Stimulated activated CD4-positive, alpha-beta T cell treated with anti-CD3 and anti-CD28 coated beads, Interleukin-2, amount 100 ng/mL, for 4 hours (primary cell): Measurements from ENCODE around the gene TET3.
"Not testable (repeated sequence)": the region's sequence is repeated elsewhere in the genome, so short reads cannot be mapped to it uniquely, and the experiment has no call there.

Experiments
- DNase-seq: peaks from one replicate; pipeline ENCODE4 v3.0.0-alpha.2; 2020; ENCODE audit warnings: low read depth

Gene TET3

GRCh38 chr2:73984203-73984921, at the start of gene TET3:
TET3 (plus strand) TSS chr2:73984910; CDS start chr2:73986404, 1,494 bp downstream.
- DNase-seq = peak; percentile 61

GRCh38 chr2:73935641-73936040, 49.1 kb upstream of the TET3 start:
- DNase-seq = no peak

- DNase-seq = no peak
These were observed 47.4 kb upstream of the TET3 start for GRCh38 chr2:73937103-73937885.

- DNase-seq = no peak
These were observed 46.8 kb upstream of the TET3 start for GRCh38 chr2:73937899-73938298.

- no peak for DNase-seq
These were observed 45.9 kb upstream of the TET3 start for GRCh38 chr2:73938718-73939352.

GRCh38 chr2:73939419-73939818, 45.3 kb upstream of the TET3 start:
- DNase-seq = no peak

GRCh38 chr2:73940066-73940465, 44.6 kb upstream of the TET3 start:
- DNase-seq = not testable (repeated sequence)

- DNase-seq = no peak
These were observed 42.0 kb upstream of the TET3 start for GRCh38 chr2:73942664-73943063.

GRCh38 chr2:73944714-73945113, 40.0 kb upstream of the TET3 start:
- DNase-seq = no peak

GRCh38 chr2:73946215-73946614, 38.5 kb upstream of the TET3 start:
- DNase-seq = no peak

GRCh38 chr2:73946666-73947065, 38.0 kb upstream of the TET3 start:
- DNase-seq = no peak

- no peak for DNase-seq
These were observed 37.2 kb upstream of the TET3 start for GRCh38 chr2:73947412-73948018.

- DNase-seq = no peak
These were observed 34.9 kb upstream of the TET3 start for GRCh38 chr2:73949802-73950201.

- DNase-seq = no peak
These were observed 31.9 kb upstream of the TET3 start for GRCh38 chr2:73952499-73953446.

- DNase-seq = no peak
These were observed 28.4 kb upstream of the TET3 start for GRCh38 chr2:73956218-73956865.

- no peak for DNase-seq
These were observed 23.4 kb upstream of the TET3 start for GRCh38 chr2:73961274-73961673.

GRCh38 chr2:73961823-73962615, 22.7 kb upstream of the TET3 start:
- no peak for DNase-seq

- no peak for DNase-seq
These were observed 21.9 kb upstream of the TET3 start for GRCh38 chr2:73962798-73963197.

GRCh38 chr2:73963385-73964120, 21.2 kb upstream of the TET3 start:
- DNase-seq = no peak
